Fibroblast of pulmonary artery (primary cell): ENCODE data around the gene ERC2.
"Not testable (repeated sequence)": the region's sequence is repeated elsewhere in the genome, so short reads cannot be mapped to it uniquely, and the experiment has no call there.

Source experiments
- DNase-seq: peaks from one replicate; pipeline ENCODE4 v3.0.0-alpha.2; 2010; ENCODE audit warnings: low read depth
- H3K4me3 ChIP-seq: replicated peaks from 2 replicates; pipeline ENCODE4 v1.5.1; 2011; ENCODE audit warnings: low read depth, mild to moderate bottlenecking, control low read depth, low read length, moderate library complexity
- TF ChIP-seq, protein P1 (sequence below): IDR thresholded peaks from 2 replicates; pipeline ENCODE4 v1.5.1; 2011; ENCODE audit warnings: mild to moderate bottlenecking, control low read depth, low read length, inconsistent platforms; ENCODE audit errors: missing control alignments

The ERC2 gene

DNA sequence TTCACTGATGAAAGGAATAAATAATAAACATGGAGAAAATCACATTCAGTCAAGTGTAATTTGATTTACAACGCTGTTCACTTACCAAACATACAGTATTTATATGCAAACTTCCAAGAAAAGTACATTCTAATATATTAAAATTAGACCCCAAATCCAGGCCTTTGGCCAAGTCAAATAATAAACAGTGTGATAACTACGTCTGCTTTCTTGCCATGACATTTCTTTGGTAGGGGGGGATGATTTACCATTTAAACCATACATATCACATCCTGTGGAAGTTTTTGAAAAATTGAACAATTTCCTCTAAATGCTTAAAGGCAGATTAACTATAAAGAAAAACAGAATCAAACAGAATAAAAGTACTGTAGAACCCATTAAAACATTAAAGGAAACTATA lies 613.0 kb downstream of the ERC2 start:
- DNase-seq, result no peak
- TF ChIP-seq, protein P1, sequence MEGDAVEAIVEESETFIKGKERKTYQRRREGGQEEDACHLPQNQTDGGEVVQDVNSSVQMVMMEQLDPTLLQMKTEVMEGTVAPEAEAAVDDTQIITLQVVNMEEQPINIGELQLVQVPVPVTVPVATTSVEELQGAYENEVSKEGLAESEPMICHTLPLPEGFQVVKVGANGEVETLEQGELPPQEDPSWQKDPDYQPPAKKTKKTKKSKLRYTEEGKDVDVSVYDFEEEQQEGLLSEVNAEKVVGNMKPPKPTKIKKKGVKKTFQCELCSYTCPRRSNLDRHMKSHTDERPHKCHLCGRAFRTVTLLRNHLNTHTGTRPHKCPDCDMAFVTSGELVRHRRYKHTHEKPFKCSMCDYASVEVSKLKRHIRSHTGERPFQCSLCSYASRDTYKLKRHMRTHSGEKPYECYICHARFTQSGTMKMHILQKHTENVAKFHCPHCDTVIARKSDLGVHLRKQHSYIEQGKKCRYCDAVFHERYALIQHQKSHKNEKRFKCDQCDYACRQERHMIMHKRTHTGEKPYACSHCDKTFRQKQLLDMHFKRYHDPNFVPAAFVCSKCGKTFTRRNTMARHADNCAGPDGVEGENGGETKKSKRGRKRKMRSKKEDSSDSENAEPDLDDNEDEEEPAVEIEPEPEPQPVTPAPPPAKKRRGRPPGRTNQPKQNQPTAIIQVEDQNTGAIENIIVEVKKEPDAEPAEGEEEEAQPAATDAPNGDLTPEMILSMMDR, result no peak
- no peak overlapping the region for H3K4me3 ChIP-seq

DNA sequence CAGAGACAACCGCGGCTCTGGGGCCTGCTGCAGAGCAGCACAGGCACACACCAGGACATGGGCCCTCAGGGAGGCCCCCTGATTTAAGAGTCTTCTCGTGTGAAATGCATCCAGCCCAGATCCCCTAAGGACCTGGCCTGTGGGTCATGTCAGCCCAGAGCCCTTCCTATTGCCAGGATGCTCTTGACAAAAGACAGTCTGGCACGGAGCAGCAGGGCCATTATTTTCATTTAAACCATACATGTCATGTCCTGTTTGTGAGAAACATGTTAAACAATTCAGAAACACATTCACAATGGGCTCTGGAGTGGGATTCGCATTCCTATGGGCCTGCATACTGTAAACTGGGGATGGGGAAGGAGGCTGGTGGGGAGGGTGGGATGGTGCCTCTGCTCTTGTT lies 613.8 kb downstream of the ERC2 start:
- no peak for DNase-seq
- TF ChIP-seq, protein P1, result no peak
- no peak overlapping the region for H3K4me3 ChIP-seq

DNA sequence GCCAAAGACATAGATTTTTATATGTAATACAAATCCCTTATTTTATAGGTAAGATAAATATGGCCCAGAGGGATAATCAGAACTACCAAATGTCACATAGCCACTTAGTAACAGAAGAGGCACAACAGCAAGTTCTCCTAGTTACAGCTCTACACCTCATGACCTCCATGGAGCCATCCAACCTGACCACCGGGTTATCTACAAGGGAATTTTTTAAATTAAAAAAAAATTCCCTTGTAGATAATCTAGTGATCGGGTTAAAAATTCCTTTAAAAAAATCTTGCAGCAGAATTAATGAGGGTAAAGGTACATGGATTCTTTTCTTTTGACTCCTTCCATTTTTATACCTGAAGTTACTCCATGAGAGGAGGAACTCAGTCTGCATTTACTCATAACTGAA lies 615.9 kb downstream of the ERC2 start:
- H3K4me3 ChIP-seq, result no peak overlapping the region
- no peak for DNase-seq
- TF ChIP-seq, protein P1, result no peak

DNA sequence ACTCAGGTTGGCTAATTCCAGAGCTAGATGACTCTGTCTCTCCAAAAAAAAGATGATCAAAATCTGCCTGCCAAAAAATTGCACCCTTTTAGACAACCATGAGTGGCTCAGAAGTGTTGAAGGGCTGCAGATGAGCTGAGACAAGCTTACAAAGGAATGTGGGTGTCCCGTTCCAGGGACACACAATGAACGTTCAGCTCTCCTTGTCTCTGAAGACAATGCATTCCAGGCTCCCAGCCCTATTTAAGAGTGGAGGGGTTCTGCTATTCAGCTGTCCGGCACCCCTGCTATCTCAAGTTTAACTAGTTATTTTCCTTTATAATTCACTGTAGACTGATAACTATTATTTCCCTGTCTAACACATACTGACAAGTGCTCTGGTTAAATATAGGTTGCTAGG lies 626.1 kb downstream of the ERC2 start:
- no peak for DNase-seq
- H3K4me3 ChIP-seq, result no peak overlapping the region
- TF ChIP-seq, protein P1, result no peak

DNA sequence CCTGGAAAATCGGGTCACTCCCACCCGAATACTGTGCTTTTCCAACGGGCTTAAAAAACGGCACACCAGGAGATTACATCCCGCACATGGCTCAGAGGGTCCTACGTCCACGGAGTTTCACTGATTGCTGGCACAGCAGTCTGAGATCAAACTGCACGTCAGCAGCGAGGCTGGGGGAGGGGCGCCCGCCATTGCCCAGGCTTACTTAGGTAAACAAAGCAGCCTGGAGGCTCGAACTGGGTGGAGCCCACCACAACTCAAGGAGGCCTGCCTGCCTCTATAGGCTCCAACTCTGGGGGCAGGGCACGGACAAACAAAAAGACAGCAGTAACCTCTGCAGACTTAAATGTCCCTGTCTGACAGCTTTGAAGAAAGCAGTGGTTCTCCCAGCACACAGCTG lies 636.4 kb downstream of the ERC2 start:
- H3K4me3 ChIP-seq, DNase-seq: not testable (repeated sequence)

DNA sequence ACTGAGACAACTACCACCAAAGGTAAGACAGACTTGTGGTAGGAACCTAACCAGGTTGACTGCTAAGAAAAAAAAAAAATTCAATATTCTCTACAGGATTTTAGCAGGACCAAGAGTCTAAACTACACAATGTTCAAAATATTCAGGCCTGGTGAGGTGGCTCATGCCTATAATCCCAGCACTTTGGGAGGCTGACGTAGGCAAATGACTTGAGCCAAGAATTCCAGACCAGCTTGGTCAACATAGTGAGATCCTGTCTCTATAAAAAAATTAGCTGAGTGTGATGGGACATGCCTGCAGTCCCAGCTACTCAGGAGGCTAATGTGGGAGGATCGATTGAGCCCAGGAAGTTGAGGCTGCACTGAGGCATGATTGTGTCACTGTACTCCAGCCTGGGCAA lies 639.6 kb downstream of the ERC2 start:
- no peak for DNase-seq
- TF ChIP-seq, protein P1, result no peak
- H3K4me3 ChIP-seq, result no peak overlapping the region

DNA sequence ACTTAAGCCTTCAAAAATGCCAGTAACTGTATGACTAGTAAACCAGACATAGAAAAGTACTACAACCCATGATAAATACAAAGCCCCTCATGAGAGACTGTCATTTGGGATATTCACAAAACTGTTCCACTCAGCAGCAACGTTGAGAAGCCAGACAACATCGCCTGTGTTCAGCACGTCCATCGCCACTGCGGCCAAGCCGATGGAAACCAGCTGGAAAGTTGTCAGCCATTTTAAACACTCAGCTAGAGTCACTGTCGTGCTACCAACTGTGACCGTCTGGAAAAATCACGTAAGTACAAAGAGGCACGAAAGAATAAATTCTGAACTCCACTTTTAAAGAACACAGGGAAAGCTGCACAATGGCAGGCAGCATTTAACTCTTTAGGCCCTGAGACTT lies 640.5 kb downstream of the ERC2 start:
- no peak for DNase-seq
- no peak overlapping the region for H3K4me3 ChIP-seq
- TF ChIP-seq, protein P1, result no peak
